GM21447 (cell line): Measurements from ENCODE around the gene SOCS4.
"Not testable (repeated sequence)": the region's sequence is repeated elsewhere in the genome, so short reads cannot be mapped to it uniquely, and the experiment has no call there.

Source experiments
- ATAC-seq: cut with Tn5 transposase; IDR thresholded peaks from one replicate; pipeline ENCODE4 v1.9.1; 2021; ENCODE audit not compliant: unreplicated experiment

SOCS4 gene, protein sequence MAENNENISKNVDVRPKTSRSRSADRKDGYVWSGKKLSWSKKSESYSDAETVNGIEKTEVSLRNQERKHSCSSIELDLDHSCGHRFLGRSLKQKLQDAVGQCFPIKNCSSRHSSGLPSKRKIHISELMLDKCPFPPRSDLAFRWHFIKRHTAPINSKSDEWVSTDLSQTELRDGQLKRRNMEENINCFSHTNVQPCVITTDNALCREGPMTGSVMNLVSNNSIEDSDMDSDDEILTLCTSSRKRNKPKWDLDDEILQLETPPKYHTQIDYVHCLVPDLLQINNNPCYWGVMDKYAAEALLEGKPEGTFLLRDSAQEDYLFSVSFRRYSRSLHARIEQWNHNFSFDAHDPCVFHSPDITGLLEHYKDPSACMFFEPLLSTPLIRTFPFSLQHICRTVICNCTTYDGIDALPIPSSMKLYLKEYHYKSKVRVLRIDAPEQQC

DNA sequence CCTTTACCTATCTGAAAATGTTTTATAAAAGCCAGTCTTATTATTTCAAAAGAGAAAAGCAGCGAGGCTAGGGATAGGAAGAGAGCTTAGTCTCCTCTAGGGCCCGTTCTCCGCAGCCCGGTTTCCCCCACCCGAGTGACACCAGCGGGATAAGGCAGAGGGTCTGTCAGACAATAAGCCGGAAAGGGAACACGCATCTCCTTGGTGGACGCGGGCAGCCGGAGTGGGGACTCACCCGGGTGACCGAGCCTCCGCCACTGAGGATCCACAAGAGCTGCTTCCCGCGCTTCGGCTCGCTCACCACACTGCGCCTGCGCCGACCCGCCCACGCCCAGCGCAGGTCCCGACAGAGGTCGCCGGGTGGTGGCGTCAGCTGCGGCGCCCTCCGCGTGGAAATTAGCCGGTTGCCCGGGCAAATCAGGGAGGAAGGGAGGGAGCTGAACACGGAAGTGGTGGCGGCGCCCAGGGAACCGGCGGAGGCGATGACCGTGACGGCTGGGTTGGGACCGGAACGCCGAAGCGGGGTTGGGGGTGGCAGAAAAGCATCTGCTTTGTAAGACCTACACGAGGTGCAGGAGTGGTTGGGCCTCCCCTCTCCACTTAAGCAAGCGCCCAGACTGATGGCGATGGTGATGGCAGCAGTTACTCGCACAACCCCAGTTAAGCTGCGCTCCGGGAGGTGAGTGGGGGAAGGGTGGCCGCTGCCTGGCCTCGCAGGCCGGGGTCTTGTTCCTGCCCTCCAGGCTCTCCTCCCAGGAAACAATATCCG, at the start of gene SOCS4, which contains the start of gene WDHD1:
Gene SOCS4, plus strand, starts transcription at position 444 of the 769 bp plus-strand sequence. CDS start 15,806 bp downstream, outside the sequence.
Gene WDHD1, minus strand, starts transcription at position 307 of the 769 bp plus-strand sequence. CDS start 312 bp downstream, outside the sequence.
- peak; percentile 88 for ATAC-seq

DNA sequence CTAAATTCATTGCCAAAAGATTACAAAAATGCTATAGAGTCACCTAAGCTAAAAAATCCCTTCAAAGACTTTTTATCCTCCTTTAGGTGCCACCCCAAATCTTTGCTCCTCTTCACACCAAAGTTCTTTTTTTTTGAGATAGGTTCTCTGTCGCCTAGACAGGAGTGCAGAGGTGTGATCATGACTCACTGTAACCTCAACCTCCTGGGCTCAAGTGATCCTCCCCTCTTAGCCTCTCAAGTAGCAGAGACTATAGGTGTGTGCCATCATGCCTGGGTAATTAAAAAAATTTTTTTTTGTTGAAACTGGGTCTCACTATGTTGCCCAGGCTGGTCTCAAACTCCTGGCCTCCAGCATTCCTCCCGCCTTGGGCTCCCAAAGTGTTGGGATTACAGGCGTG, 48.0 kb upstream of the SOCS4 start:
- no peak for ATAC-seq

DNA sequence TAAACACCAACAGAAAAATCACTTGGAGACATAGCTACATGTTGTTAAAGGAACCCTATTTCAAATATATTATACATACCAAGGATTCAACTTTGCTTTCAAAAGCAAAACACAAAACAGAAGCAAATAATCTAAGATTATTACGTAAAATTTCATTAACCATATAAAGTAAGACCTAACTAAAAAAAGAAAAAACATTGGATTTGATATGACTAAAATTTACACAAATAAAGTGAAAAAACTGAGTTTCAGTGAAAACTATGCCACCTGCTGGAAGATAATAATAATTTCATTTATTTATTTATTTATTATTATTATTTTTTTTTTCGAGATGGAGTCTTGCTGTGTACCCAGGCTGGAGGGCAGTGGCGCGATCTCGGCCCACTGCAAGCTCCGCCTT, 45.3 kb upstream of the SOCS4 start:
- no peak for ATAC-seq

DNA sequence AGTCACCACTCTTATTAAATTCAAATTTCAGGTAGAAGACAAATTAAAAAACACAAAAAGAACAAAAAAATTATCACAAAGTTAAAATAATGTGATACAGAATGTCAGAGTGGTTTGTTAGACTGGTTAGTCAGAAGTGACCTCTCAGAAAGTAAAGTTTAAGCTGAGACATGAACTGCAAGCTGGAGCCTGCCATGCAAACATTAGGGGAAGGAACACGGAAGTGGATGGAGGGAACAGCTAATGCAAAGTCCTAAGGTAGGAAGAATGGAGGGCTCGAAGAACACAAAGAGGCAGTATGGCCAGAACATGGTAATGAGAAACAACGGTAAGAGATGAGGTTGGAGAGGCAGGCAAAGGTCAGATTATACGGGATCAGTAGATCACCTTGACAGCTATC, 41.9 kb upstream of the SOCS4 start:
- ATAC-seq: no peak

DNA sequence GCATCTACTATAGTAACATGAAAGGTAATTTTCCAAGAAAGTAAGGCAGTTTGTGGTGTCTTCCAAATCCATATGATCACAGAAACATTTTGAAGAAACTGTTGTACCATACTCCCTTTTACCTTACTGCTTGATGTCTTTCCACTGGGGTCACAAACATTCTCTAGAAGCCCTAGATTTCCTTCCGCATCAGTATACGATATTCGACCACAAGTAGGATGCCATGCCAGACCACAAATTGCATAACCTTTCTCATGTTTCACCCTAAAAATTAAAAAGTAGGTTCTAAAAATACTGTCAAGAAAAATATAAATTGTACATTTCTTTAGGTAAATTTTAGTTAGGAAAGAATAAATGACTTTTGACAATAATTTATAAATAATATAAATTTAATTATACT, 26.7 kb upstream of the SOCS4 start:
- no peak for ATAC-seq

DNA sequence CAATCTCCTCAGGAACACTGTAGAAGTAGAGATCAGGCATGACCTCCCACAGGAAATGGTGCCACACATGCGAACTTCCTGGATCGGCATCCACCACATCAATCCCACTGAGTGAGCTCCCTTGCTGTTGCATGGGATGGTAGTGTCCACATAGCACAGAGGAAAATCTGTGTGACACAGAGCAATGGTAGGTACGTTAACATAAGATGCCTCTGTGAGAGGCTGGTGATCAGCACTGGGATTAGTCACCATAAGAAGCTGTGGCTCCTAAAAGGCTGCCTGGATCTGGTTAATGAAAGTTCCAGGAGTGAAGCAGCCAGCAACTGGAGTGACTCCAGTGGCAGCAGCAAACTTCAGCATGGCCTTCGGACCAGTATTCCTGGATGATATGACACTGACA, 22.0 kb upstream of the SOCS4 start:
- no peak for ATAC-seq

DNA sequence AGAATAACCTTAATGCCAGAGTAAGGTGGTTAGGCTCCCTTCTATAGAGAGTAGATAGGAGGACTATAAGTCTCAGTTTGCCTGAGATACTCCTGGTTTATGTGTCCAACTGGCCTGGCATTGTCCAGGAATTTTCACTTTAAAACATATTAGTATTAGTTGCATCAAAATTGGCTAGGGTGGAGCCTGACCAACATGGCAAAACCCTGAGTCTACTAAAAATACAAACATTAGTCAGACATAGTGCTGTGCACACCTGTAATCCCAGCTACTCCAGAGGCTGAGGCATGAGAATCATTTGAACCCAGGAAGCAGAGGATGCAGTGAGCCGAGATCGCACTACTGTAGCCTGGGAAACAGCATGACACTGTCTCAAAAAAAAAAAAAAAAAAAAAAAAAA, 12.0 kb upstream of the SOCS4 start:
- no peak for ATAC-seq

DNA sequence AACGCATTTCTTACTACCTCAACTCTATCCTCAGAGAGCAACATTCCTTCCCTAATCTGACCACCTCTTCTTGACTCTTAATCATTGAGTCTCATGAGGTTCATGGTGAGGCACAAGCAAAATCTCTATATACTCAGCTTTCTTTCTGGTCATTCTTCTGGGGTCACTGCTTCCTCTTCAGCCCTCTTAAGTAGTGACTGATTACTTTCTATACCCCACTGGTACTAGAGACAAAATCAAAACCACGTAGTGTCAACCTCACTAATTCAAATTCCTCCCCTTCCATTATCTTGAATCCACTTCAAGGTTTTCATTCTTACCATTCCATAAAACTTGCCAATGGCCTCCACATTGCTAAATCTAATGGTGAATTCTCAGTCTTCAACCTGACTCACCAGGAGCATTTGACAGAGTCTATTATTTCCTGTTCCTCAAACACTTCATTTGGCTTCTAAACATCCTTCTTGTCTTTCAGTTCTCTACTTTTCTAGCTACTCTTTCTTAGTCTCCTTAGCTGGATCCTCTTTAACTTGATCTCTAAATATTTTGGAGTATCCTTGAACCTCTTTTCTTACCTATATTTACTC, 7.0 kb upstream of the SOCS4 start:
- no peak for ATAC-seq

DNA sequence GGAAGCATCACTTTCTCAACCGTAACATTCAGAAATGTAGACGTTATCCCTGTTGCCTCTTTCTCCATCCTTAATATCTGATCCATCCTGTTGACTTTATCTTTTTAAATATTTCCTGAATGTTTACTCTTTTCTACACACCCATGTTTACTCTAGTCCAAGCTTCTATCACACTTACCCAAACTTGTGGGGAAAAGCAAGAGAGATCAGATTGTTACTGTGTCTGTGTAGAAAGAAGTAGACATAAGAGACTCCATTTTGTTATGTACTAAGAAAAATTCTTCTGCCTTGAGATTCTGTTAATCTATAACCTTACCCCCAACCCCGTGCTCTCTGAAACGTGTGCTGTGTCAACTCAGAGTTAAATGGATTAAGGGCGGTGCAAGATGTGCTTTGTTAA, 2.7 kb upstream of the SOCS4 start:
- ATAC-seq: not testable (repeated sequence)

DNA sequence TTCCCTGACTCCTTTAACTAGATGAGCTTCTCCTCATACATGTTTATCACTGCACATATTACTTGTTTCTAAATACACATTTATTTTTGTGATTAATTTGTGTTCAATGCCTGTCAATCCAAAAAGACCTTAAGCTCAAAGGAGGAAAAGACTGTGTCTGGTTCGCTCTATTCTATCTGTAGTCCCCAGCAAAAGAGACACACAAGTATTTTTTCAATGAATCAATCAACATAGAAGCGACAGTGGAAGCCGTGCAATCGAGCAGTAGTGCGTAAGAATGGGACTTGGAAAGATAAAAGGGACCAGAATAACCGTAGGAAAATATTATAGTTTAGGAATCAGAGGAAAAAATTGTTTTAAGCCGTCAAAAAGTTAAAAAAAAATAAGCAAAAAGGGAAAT, 1.1 kb upstream of the SOCS4 start:
- no peak for ATAC-seq

DNA sequence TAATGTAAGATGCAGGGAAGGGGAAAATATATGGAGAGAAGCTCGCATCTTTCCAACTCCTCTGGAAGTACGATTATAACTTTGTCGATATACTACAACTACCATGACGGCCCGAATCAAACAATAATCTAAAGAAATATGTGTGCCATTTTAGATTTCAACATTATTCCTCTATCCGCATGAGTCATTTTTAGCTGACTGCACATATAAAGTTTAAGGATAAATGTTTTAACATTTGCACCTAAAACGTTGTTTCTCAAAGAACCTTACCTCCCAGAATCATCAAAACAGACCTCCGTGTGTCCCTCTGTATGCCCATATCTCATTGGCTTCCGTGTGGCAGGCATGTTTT, 619 bp upstream of the SOCS4 start:
- ATAC-seq: no peak

DNA sequence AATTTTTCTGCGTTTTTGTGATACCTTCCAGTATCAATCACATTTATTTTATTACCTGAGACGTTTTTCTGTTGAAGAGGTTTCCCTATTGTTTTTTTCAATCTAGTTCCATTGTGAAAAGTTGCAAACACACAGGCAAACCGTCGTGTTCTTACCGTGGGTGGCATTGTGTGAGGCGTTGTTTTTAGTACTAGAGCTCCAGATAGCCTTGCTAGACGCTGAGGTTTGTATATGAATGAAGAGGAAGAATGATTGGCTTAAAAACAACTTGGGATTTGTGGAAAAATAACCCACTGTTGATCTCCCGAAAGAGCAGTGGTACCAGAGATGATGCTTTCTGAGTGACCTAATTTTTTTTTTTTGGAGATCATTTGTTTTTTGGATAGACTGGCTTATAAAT, 1.0 kb downstream of the SOCS4 start:
- no peak for ATAC-seq

DNA sequence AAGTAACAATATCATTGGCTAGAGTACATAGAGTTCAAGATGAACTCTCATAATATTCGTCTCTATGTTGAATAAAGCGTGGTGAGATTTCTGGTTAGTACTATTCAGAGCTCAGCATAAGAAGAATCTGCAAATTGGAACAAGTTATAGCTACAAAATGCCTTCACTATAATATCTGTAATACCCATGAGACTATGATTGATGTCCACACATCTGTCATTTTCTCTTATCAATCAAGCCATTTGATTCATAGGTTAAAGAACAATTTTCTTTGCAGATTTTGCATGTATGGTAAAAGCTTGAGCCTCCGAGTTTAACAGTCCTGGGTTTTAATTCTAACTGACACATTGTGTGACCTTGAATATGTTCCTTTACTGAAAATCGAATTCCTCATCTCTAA, 1.4 kb downstream of the SOCS4 start:
- ATAC-seq: no peak

DNA sequence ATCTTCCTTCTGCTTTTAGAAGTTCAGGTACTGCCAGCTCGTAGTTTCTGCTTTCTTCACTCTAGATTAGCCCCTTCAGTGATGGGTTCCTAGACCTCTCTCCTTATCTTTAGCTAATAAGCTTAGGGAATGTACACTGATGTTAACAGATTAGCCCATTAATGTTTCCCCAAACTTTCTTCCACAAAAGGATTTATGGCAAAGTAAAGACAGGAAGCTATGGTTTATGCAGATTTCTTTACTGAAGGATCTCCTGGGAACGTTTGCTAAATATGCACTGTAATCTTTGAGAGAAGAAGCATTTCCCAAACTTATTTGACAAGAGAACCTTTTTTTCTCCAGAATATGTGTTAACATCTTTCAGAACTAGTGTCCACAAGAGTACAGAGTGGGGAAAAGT, 4.2 kb downstream of the SOCS4 start:
- ATAC-seq: no peak

DNA sequence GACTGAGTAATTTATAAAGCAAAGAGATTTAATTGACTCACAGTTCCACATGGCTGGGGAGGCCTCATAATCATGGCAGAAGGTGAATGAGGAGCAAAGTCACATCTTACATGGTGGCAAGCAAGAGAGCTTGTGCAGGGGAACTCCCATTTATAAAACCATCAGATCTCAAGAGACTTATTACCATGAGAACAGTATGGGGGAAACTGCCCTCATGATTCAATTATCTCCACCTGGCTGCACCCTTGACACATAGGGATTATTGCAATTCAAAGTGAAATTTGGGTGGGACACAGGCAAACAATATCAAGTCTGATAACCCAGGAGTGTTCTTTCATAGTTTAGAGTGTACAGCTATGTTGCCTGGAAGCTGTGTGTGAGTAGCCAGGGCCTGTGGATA, 11.0 kb downstream of the SOCS4 start:
- not testable (repeated sequence) for ATAC-seq

DNA sequence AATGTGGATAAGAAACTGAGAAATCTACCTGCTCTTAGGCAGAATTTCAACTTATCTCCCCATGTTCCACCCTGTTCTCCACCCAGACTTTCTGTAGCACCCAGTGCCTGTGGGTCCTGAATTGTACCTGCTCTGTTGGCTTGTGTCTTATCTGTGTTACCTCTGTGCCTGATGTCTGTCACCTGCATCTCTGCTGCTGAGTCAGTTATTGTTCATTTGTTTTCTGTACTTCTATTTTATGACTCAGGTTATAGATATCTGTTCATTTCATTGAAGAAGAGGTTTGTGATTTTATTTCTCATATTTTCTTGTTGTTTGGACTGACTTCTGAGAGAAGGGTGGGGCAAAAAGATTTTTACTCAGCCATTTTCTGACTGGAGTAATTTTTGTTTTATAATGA, 11.7 kb downstream of the SOCS4 start:
- no peak for ATAC-seq

DNA sequence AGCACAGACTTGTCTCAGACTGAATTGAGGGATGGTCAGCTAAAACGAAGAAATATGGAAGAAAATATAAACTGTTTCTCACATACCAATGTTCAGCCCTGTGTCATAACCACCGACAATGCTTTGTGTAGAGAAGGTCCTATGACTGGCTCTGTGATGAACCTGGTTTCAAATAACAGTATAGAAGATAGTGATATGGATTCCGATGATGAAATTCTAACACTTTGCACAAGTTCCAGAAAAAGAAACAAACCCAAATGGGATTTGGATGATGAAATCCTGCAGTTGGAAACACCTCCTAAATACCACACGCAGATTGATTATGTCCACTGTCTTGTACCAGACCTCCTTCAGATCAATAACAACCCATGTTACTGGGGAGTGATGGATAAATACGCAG, 16.5 kb downstream of the SOCS4 start:
- no peak for ATAC-seq

DNA sequence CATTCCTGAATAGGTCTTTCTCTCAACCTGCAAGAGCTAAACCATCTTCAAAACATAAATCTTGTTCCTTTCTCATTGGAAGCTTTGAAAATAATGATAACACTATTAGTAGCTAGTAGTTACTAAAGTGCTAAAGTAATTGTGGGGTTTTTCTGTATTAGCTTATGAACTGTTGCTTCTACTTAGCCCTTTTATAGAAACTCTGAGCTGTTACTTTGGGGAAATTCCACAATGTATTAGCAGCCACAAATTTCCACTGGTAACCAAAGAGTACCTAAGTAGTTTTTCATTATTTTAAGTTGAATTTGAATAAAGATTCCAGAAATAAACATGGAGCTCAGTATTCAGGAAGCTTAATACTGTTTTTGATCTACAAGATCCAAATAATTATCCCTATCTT, 18.1 kb downstream of the SOCS4 start:
- no peak for ATAC-seq

DNA sequence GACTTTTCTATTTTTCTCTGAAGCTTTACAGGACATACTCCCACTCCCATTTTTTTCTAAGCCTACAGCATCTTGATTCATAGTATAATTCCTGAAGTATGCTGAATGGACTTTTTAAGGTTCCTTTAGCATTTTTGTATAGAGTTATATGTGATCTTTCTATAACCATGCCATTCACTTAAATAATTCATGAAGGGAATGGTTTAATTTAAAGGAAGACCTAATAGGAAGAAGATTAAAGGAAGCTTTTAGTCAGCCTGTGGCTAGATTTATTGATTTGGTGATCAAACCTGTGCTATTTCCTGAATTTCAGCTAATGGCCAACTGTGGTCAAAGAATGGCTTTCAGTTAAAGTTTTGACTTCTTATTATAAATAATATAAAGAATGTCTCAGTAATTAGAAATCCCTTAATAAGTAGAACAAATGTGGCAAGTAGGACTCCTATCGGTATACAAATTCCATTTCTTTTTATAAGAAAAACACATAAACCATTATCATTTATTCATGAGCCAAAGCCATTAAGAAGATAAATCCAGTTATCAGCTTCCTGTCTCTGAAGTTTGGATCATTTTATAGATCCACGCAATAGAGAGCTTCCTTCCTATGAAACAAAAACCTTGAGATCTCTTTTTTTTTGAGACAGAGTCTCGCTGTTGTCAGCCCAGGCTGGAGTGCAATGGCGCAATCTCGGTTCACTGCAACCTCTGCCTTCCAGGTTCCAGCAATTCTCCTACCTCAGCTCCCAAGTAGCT, 20.4 kb downstream of the SOCS4 start:
- no peak for ATAC-seq

DNA sequence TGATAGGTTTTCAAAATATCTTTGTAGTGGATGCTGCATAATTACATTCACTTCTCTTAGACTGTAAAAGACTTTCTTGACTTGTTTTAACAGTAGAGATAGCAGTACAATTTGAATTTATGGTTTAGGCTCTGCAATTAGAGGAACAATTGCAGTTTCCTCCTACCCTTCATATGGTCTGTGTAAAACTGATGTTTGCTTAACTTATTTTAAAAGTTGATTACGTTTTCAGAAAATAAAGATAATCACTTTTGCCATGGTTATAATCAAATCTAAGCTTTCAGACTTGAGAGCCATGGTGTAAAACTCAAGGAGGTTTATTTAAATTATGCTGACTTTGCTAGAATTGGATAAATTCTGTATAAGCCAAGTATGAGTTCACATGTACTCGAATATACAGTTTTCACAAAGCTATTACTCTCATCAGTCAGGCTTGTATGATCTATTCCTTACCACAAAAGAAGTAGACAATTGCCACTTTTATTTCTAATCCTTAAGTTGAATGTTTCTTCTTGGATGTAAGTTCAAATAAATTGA, 21.9 kb downstream of the SOCS4 start:
- ATAC-seq: no peak

DNA sequence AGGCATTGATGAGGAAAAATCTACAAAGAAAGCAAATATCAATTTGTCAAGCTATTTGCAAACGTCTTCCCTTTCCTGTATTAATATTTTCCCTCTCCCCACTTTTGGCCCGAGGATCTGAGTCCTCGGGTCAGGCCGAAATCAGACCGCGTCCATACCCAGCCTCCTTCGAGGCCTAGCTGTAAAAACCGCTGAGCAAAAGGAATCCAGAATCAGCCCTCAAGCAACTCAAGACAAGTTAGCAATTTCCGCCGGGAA, 24.1 kb downstream of the SOCS4 start:
- ATAC-seq: no peak
